Stimulated activated CD8-positive, alpha-beta memory T cell treated with anti-CD3 and anti-CD28 coated beads, Interleukin-12 subunit alpha, Interleukin-12 subunit beta, amount 100 ng/mL, for 24 hours (primary cell): Measurements from ENCODE around the gene NELFA.

Experiments used
- DNase-seq: peaks from one replicate; pipeline ENCODE4 v3.0.0-alpha.2; 2020; ENCODE audit errors: extremely low read depth

NELFA gene

DNA sequence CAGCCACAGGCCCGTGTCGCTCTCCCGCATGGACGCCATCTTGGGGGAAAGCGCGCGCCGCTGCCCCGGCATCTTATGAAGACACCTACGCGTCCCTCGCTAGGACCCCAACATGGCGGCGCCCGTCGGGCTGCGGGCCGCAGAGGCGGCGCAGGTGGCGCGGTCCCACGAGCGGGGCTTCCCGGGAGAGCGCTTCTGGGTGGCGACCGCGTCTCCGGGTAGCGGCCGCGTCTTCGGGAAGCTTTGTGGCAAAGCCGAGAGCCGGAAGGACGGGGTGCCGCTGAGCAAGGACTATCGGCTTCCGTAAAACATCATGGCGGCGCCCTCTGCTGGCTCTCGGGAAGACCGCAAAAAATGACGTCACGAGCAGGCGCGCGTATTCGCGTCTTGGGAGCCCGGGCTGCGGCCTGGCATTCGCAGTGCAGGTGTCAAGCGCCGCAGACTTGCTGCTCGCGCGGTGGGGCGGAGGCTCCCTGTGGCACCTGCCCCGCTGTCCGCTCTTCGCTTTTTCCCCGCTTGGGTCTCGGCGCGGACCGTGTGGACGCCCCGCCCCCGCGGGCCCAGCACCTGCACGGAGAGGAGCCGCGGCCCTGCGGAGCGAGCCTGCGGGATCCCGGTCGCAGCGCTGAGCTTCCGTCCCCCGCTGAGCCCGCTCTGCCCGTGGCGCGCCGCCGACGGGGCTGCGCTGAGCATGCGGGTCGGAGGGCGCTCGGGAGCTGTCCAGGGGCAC is at the start of gene NELFA:
NELFA (minus strand) TSS at position 54 of the 730 bp plus-strand sequence; CDS start at position 39, 15 bp downstream.
- DNase-seq: peak; percentile 88

DNA sequence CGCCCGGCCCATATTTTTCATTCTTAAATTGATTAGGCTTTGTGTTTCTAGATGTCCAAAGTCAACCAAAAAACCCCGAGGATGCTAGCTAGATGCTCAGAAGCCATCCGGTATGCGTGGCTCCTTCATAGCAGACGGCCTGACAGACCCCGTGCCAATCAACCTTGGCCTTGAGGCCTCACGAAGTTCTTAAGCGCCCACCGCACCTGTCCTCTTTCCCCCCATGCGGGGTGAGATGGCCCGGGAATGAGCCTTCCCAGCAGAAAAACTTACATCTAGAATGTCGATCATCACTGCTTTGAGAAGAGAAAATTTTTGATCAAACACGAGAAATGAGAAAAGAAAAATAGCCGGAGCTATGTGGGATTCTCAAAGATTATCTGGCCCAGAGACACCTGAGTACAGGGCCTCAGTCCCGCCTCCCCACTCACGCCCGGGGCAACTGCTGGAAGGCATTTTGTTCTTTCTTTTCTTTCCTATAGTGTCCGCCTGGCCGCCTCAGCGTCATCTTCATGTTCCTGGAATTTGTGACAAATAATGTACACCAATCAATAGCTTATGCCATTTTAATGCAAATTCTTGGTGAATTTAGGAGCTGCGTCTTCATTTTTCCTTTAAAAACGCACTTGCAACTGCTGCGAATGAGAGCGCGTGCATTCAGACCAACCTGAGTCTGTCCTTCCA is 48.8 kb upstream of the NELFA start:
- no peak for DNase-seq

DNA sequence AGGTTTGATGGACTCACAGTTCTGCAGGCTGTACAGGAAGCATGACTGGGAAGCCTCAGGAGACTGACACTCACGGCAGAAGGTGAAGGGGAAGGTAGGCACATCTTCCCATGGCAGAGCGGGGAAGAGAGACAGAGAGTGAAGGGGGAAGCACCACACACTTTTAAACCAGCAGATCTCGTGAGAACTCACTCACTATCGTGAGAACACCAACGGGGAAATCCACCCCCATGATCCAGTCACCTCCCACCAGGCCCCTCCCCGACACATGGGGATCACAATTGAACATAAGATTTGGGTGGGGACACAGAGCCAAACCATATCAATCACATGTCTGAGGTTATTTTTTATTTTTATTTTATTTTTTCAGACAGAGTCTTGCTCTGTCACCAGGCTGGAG is 45.4 kb upstream of the NELFA start:
- no peak for DNase-seq

DNA sequence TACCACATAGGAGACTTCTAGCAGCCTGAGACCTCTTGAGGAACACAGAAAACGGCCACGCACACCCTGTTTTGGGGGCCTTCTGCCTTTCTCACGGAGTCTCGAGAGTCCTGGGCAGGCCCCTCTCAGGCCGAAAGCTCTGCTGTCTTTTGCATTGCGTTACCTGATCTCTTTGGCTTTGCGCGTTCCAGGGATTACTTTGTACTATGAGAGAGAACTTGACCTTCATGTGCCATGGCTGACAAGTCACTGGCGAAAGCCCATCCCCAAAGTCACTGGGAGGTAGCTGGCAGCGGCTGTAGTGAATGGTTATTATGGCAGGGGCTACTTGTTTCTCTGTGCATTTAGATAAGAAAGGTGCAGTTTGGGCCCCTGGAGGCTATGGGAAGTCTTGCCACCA is 42.3 kb upstream of the NELFA start:
- DNase-seq: no peak

DNA sequence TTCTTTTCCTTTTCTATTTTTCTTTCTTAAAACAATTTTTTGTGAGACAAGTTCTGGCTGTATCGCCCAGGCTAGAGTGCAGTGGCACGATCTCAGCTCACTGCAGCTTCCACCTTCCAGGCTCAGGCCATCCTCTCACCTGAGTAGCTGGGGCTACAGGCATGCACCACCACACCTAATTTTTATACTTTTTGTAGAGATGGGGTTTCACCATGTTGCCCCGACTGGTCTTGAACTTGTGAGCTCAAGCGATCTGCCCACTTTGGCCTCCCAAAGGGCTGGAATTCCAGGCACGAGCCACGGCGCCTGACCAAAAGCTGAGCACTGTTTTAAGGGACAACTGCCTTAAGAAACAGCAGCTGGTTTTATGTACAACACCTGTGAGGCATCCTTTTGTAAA is 41.0 kb upstream of the NELFA start:
- DNase-seq: no peak

DNA sequence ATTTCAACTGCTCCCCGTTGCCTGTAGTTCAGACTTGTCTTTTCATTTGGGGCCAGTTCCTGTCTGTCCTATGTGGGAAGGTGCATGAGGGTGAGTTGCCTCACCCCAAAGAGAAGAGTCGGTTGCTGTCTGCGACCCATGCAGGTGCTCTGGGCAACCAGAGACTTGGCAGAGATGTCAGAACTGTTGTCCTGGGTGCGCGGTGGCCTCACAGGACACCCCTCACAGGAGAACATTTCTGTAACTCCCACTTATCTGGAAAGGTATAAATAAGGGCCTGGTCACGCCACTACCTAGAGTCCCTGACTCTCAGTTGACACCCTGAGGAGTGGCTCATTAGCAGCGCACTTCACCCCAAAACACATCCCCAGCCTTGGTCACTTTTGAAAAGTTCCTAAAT is 40.6 kb upstream of the NELFA start:
- DNase-seq: no peak

DNA sequence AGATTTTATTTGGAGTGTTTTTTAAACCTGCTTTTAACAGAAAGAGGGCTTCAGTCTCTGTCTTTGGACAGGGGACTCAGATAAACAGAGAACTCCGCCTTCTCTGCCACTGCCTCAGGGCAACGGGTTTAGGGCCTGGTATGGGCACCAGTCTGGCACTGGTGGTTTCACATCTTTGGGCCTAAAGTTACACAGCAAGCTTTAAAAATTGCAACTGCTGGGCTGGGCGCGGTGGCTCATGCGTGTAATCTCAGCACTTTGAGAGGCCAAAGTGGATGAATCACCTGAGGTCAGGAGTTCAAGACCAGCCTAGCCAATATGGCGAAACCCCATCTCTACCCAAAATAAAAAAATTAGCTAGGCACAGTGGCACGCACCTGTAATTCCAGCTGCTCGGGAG is 40.1 kb upstream of the NELFA start:
- DNase-seq: no peak

DNA sequence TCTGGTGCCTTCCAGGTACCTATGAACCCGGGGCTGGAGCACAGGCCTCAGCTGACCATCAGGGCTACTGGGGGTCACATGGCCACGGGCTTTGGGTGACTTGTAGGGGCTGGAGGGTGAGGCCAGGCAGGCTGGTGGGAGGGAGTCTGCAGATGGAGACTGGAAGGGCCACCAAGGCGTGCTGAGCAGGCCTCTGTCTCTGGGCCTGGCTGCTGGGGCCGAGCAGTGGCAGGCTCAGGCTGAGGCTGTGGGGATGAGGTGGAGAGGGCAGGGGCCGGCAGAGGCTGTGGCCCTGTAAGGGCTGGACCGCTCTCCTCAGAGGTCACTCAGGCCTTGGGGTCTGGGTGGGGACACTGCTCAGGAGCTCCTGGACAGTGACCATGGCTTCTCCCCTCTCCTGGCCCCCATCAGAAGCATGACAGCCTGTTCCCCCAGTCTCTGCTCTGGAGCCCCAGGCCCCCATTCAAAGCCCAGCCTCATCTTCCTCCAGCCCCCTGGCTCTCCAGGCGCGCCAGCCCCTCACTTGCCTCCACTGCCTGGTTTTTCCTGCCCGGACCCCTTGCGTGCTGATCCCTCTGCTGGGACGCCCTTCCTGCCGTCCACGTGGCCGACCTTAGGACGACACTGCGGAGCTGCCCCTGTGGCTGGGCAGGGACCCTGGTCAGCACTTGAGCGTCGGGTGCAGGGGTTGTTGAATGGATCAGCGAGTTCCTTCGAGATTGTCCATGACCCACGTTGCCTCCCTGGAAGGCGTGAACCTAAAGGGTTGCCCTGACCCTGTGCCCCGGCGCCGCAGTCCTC is 39.2 kb upstream of the NELFA start:
- no peak for DNase-seq

DNA sequence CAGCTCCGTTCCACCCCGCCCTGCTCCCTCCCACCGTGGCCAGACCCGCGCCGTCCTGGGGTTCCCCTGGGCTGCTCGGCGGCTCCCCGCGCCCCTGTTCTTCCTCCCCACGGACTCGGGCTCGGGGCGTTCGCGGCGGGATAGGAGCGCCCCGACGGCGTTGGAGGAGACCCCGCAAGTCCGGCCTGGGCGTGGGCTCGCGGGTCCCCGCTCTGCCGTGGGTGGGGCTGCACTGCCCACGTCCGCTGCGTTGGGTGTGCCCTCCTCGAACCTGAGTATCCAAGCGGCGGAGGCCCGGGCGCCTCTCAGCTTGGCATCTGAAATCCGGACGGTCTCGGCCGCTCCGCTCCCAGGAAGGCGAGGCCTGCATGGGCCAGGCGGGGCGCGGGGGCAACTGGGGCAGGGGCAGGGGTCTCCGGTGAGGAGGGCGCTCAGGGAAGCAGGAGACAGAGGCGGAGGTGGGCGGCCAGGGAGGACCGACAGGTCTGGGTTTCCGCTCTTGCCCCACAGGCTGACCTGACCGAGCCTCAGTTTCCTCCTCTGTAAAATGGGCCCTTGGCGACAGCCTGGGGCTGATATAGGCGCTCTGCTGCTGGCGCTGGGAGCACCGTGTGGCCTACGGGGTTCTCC is 38.4 kb upstream of the NELFA start:
- DNase-seq: no peak

DNA sequence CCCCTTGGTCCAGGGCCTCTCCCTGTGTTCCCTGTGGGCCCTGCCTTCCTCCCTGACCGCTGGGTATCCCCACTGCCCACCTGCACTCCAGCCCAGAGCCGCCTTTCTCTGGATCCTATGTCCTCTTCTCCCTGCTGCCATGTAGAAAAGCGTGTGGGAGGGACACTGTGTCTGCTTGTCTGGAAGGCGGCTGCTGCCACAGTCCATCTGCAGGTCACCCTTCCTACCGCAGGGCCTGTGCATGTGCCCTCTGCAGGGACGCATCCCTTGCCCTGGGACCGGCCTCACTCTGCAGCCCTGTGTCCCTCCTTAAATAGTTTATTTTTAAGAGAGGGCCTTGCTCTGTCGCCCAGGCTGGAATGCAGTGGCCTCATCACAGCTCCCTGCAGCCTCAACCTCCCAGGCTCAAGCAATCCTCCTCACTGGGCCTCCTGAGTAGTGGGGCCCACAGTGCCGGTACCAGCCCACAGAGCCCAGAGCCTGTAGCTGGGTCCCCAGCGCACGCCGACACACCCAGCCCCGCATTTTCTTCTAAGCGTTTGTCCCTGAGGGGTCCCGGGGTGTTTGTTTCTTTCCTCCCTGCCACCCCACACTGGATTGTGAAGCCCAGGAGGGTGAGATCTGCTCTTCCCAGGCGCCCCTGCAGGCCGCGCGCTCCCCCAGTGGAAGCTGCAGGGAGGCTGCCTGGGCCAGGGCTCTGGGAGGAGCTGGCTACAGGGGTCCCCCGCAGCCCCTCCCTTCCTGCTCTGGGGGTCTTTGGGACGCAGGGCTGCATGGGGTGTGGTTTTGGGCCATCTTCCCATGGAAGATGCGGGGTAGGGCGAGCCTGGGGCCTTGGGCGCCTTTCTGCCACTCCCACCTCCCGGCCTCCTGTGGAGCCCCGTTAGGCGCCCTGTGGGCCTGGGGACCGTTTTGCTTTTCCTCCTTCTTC is 37.5 kb upstream of the NELFA start:
- DNase-seq: no peak

DNA sequence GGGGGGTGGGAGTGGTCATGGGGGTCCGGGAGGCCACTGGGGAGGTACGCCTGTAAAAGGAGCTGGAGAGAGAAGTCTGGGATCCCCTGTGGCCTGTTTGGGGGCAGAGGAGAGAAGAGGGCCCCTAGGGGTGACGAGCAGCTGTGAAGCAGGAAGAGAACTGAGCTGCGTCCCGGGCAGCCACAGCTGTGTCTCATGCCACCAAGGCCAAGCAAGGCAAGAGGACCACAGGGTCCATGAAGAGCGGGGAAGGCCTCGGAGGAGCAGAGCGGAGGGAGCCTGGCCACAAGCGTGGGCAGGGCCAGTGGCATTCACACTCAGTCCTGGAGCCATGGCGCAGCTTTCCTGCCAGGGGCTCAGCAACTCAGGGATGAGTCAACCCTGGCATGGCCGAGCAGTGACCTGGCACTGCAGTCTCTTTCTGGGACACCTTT is 36.8 kb upstream of the NELFA start:
- no peak for DNase-seq

DNA sequence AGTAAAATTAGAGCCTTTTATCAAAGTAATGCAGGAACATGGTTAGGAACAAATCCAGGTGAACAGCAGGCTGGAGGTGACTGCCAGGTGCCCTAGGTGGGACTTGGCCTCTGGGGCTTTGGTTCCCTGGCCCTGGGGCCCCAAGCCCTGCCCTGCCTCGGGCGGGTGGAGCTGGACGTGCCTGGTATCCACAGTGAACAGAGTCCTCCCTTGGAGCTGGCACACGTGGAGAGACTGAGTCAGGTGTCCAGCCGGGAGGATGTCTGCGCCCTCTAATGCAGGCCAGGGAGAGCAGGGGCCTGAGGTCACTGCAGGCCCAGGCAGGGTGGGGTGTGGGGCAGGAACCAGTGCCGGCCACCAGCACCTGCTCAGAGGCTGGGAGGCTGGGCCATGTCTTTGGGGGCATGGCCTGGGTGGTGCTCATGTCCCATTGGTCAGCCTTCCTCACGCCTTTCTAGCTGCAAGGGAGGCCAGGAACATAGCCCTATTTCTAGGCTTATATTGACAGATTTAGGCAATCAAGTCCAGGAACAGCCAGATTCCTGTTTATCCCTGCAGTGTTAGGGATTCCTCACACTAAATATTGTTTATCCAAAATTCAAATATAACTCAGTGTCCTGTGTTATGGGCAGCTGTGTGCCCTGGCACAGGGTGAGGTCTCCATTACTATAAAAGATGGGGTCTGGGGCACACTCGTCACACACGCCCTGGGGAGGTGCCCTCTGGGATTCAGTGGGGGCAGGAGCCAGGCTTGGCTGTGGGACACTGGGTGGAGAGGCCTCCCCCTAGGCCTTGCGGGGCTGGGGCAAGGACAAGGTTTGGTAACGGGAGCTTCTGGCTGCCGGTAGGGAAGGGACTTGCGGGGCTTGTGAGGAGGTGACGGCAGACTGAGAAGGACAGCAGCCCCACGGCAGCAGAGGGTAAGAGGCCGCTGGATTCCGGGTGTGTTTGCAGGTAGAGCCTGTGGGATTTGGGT is 36.1 kb upstream of the NELFA start:
- no peak for DNase-seq

DNA sequence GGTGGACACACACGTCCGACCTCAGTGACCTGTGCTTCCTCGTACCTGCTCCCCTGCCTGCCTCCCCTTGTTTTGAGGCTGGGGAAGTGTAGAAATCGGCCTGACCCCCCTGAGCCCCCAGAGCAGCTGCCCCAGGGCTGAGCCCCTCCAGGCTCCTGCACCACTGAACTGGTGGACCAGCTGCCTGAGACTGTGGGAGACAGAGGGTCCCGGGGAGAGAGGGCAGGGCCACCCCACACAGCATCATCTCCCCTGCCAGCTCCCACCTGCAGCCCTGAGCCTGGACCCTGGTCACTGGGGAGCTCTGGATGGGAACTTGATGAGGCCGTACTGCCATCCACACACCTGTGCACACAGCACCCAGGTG is 35.3 kb upstream of the NELFA start:
- DNase-seq: no peak

DNA sequence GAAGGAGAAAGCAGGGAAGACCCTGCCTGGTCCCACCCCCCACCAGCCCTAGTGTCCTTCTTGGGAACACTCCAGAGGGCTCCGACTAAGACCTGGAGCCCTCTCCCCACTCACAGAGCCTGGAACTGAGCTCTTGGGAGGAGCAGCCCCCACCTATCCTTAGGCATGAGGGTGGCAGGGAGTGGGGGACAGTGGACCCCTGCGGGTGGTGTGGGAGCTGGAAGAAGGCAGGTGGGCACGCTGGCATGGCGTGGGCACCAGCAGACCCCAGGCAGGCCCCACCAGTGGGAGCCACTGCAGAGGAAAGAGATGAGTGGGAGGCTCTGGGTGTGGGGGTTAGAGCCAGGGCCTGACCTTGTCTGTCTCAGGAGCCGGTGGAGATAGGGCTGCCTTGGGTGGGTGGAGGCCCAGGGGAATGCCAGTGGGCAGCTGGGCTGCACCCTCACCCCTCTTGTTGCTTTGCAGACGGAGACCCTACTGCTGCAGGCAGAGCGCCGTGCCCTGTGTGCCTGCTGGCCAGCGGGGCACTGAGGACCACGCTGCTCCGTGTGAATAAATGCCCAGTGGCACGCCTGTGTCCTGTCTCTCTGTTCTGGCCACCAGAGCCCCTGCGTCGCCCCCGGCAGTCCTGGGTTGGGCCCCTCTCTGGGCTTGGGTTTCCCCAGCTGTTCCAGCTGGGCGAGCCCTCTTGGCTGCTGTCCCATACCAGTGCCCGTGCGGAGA is 34.8 kb upstream of the NELFA start:
- DNase-seq: no peak

DNA sequence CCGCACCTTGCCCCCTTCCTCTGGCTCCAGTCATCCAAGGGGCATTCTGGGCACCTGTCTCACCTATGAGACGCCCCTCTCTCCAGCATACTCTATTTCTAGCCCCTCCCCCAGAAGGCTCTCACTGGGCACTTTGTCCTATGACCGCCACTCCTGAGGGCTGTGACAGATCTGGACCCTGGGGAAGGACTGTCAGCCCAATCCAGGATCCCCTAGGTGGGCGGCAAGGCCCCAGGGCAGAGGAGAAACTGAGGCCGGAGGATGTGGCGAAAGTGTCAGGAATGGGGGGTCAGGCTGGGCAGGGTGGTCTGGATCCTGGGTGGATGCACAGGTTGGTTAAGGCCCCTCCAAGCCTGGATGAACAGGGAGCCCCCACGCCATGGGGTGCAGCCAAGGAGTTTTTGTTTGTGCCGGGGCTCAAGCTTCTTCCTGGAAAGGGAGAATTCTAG is 34.2 kb upstream of the NELFA start:
- no peak for DNase-seq

DNA sequence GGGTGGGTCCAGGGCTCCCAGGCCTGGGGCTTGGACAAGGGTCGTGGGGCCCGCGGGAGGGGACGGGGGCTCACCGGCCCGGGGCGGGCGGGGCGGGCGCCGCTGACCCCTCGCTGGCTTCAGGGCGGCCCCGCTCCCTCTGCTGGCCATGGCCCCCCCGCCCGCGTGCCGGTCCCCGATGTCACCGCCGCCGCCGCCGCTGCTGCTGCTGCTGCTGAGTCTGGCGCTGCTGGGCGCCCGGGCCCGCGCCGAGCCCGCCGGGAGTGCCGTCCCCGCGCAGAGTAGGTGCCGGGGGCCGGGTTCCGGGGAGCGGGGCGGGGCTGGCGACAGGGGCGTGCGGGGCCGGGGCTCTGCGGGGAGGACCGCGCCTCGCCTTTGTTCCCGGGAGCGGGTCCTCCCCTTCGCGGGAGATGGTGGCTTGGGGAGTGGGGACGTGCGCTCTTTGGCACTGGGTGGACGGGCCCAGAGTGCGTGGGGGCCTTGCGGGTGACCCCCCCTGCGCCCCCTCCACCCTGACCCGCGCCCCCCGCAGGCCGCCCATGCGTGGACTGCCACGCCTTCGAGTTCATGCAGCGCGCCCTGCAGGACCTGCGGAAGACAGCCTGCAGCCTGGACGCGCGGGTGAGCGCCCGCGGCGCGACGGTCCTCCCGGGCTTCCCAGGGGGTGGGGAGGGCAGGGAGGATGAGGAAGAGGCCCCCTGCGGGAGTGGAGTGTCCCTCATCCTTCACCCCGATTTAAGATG is 33.6 kb upstream of the NELFA start:
- no peak for DNase-seq

DNA sequence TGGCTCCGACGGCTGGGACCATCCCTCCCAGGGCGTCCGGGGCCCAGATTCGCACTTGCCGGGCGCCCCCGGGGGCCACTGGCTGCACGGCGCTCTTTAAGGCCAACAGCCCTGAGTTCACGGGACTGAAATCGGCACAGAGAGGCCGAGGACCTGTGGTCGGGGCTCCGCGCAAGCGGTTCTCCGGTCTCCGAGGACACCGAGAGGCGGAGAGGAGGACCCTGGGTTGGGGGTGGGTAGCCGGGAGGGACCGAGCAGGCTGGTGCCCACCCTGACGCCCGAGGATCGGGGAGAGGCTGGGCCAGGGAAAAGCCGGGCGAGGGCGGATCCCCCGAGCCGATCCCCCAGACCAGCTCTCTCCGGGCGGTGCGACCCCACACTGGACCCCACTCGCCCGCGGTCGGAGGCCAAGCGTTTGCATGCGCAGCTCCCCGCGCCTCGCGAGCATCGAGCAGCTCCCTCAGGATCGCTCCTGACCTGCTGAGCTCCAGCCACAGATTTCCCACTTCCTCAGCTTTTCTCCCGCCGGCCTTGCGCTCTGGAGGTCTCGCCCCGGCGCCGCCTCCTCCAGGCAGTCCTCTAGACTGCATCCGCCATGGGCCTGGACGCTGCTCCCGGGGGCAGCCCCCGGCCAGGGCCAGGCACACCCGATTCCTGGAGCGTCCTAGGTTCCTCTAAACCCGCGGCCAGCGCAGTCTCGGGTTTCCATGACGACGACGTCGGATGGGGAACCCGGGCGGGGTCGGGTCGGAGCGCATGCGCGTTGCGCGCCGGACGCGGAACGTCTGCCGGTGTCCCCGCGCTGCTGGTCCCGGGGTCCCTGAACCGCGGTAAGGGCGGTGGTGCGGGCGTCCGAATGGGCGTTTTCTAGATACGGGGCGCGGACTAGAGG is 32.7 kb upstream of the NELFA start:
- DNase-seq: peak; percentile 69
